HG03280 (cell line): ENCODE results near the gene ZNF629.

Experiments
- ATAC-seq: cut with Tn5 transposase; IDR thresholded peaks from one replicate; pipeline ENCODE4 v1.9.1; 2021; ENCODE audit warnings: mild to moderate bottlenecking, moderate library complexity; ENCODE audit not compliant: unreplicated experiment

The ZNF629 gene

GRCh38 chr16:30786115-30786935 lies 680 bp downstream of the ZNF629 start:
- ATAC-seq = no peak

DNA sequence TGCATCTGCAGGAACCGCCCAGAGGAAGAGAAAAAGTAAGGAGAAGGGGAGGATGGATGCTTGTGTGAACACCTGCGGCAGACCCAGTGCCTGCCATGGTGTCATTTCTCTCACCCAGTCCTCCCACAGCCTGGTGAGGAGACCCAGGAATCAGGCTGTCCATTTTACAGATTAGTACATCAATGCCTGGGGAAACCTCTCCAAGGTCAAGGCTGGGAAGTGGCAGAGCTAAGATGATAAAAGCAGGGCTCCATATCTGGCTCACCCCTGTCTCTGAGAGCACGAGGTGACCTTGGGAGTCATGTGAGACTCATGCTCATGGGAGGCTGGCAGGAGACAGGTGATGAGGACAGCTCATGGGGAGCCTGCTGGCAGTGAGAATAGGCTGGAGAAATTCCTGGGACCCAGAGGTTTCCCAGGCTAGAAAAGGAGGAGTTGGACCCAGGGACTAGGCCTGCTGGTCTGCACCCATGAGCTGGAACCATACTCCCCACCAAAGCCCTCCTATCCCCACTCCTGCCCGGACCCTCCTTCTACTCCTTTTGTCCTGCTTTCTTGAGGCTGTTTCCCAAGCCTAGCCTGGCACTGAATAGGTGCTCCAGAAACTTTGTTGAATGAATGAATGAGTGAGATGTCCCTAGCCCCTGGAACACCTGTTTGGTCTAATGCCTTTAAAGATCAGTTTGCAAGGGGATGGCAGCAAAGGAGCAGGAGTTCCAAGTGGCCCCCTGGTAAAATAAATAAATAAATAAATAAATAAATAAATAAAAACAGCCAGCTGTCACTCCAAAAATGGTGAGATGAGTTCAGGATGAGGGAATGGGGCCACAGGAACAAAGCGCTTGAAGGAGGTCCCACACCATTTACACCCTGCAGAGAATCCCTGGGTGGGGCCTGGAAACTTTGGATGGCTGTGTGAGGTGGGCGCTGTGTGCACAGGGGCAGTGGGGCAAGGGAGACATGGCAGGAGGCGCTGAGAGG lies 1.6 kb downstream of the ZNF629 start:
- no peak for ATAC-seq

GRCh38 chr16:30784215-30784614 lies 2.8 kb downstream of the ZNF629 start:
- no peak for ATAC-seq

- no peak for ATAC-seq
Measured at GRCh38 chr16:30783280-30784109, 3.5 kb downstream of the ZNF629 start.

- ATAC-seq = no peak
Measured at GRCh38 chr16:30782486-30783279, 4.3 kb downstream of the ZNF629 start.

DNA sequence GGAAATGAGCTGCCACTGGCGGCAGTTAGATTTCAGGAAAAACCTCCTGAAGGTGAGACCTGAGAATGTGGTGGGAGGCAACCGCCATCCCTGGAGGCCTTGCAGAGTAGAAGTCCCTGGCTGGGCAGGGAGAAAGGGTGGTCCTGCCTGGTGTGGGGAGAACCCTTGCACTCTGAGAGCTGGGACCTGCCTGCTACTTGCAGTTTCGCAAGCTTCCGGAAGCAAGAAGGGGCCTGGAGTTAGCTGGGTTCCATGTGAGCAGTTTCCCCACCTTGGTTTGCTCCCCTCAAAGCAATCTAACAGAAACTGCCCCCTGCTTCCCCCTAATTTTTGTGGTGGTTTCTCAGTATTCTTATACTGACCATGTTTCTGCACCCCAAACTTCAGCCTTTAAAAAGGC lies 6.5 kb downstream of the ZNF629 start:
- ATAC-seq = no peak

- no peak for ATAC-seq
Measured at GRCh38 chr16:30780021-30780420, 7.0 kb downstream of the ZNF629 start.

- no peak for ATAC-seq
Measured at GRCh38 chr16:30779596-30779995, 7.4 kb downstream of the ZNF629 start.

GRCh38 chr16:30778549-30779244 lies 8.3 kb downstream of the ZNF629 start:
- no peak for ATAC-seq

DNA sequence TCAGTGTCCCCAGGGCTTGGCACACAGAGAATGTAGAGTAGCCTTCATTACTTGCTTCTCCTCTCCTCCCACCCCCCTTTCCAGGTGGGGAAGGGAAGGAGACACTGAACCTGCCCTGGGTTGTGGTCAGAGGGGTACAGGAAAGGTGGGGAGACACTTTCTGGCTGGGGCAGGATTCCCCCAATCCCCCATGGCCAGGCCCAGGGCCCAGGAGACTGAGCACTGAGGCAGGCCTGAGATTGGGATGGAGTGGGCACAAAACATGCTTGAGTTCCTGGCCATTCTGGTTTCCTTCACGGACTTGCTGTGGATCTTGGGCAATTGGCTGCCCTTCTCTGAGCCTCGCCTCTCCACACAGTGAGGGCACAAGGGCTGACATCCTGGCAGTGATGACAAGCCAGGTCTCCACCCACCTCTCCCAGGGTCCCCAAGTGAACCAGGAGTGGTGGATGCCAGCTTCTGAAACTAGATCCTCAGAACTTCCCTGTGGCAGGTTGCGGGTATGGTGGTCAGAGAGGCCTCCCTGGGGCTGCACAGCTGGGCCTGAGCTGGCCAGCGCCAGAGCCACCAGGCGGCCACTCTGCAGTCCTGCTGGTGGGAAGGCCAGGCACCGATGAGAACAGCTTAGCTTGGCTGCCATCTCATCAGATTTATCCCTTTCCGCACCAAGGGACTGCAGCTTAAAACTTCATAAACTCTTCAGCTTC lies 9.3 kb downstream of the ZNF629 start:
- ATAC-seq = no peak

- no peak for ATAC-seq
Measured at GRCh38 chr16:30775392-30776188, 11.4 kb downstream of the ZNF629 start.

- no peak for ATAC-seq
Measured at GRCh38 chr16:30775131-30775391, 11.9 kb downstream of the ZNF629 start.

DNA sequence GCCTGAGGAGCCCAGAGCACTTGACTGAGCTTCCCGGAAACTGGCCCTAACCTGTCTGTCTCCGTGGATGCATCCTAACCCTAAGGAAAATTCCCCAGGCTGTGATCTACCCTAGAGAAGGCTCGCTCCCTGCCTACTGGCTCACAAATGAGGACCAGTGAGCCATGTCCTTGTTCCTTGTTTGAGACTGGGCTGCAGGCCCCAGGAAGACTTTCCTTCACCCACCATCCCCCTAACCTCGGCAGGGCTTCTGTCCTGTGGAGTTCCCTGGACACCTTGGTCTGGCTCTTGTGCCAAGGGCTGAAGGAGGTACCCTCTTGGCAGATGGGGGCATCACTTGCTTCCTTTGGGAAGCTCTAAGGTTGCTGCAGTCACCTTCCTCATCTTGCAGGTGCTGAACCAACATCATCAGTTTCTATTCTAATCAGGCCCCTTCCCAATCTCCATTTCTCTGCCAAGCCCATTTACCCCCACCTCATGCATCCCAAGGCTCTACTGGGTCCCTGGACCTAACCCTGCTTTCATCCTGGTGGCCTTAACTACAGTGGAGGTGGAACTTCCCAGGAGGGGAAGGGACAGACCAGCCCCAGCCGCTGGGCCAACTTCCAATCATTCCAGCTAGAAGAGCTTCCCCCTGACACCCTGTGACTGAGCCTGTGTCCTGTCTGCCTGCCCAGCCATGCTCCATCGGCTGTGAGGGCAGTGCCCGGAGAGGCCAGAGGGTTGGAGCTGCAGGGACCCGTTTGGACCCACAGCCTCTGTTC lies 12.5 kb downstream of the ZNF629 start:
- no peak for ATAC-seq

DNA sequence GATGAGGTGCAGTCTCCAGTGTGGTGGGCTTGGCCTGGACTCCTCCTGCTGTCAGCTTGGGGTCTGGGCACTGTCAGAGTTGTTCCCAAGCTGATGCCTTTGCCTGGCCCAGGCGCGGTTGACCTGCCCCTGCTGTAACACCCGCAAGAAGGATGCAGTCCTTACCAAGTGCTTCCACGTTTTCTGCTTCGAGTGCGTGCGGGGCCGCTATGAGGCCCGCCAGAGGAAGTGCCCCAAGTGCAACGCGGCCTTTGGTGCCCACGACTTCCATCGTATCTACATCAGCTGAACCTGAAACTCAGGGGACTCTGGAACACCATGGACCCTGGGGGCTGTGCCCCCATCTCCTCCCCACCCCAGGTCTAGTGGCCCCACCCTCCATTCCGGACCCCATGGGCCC lies 13.2 kb downstream of the ZNF629 start:
- no peak for ATAC-seq

- no peak for ATAC-seq
Measured at GRCh38 chr16:30771726-30772125, 15.3 kb downstream of the ZNF629 start.

- ATAC-seq = no peak
Measured at GRCh38 chr16:30769379-30770089, 17.5 kb downstream of the ZNF629 start.

- ATAC-seq = no peak
Measured at GRCh38 chr16:30768583-30769181, 18.3 kb downstream of the ZNF629 start.
